HG03521 (cell line): ENCODE data around the gene CLMN.

Experiments used
- ATAC-seq: cut with Tn5 transposase; IDR thresholded peaks from one replicate; pipeline ENCODE4 v1.9.1; 2021; ENCODE audit warnings: mild to moderate bottlenecking, moderate library complexity; ENCODE audit not compliant: unreplicated experiment

CLMN gene

DNA sequence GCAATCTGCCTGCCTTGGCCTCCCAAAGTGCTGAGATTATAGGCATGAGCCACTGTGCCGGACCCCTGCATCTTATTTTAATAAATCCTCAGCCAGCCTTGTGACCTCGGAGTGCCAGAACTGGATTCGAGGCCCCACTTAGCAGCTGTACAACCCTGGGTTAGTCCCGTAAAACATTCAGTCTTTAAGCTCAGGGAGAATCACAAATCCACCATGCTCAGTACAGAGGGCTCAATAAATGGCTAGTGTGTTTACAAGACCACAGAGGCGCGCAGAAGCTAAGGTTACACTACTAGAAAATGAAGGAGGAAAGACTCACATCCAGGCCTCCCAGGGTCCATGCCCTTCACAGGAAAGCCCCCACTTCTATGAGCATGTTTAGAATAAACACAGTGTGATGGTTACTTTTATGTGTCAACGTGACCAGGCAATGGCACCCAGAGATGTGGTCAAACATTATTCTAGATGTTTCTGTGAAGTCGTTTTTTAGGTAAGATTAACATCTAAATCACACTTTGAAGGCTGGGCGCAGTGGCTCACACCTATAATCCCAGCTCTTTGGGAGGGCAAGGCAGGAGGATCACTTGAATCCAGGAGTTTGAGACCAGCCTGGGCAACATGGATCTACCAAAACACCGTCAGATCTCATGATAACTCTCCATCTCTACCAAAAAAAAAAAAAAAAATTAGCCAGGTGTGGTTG, 55.3 kb downstream of the CLMN start:
- no peak for ATAC-seq

GRCh38 chr14:95263527-95264231, 56.0 kb downstream of the CLMN start:
- no peak for ATAC-seq

GRCh38 chr14:95262511-95262891, 57.2 kb downstream of the CLMN start:
- no peak for ATAC-seq

- no peak for ATAC-seq
These were observed 57.8 kb downstream of the CLMN start for GRCh38 chr14:95261616-95262510.

GRCh38 chr14:95260537-95261361, 59.0 kb downstream of the CLMN start:
- no peak for ATAC-seq

DNA sequence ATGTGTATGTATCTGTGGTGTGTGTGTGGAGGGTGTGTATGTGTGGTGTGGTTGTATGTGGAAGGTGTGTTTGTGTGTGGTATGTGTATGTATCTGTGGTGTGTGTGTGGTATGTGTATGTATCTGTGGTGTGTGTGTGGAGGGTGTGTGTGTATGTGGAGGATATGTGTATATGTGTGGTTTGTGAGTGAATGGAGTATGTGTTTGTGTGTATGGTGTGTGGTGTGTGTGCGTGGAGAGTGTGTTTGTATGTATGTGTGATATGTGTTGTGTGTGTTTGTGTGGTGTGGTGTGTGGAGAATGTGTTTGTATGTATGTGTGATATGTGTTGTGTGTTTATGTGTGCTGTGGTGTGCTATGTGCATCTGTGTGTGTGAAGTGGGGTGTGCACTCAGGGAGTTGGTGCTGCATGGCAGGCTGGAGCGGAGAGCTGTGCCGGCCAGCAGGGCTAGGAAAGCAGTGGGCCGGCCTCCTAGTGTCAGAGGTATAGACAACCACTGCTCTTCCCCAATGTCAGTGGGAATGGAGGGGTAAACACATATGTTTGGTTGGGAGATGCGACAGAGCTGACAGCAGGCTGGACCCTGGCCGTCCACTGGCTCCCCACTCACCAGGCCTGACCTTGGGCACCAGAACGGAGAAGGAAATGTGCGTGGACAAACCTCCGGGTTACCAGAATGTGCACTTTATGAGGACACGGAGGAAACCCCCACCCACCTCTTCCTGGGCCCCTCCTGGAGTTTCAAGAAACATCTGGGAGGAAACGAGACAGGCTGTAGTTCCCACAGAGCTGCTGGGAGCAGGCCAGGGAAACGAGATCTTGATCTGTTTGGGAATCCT, 60.7 kb downstream of the CLMN start:
- ATAC-seq = no peak

DNA sequence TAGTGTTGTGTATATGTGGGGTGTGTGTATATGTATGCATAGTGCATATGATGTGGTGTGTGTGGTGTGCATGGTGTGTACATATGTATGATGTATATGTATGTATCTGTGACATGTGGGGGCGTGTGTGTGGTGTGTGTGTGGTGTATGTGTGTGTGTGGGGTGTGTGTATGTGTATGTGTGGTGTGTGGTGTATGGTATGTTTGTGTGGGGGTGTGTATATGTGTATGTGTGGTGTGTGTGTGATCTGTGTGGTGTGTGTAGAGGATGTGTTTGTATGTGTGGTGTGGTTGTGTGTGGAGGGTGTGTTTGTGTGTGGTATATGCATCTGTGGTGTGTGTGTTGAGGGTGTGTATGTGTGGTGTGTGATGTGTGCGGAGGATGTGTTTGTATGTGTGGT, 61.6 kb downstream of the CLMN start:
- no peak for ATAC-seq

DNA sequence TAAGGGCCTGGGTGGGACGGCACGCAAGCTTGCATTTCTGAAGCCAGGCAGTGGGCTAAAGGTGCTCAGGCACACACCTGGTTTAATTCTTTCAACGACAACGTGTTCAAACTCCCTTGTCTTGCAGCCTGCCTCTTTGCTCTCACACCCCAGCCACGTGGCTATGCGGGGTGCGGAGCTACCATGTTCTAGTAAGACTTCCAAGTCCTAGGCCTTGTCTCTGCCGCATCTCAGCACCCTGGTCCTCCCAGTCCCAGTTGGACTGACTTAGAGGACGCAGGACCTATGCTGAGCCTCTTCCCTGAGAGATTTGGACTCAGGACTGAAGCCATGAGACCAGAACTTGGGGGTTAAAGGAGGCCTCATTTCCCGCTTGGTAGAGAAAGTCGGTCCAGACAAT, 62.2 kb downstream of the CLMN start:
- no peak for ATAC-seq

DNA sequence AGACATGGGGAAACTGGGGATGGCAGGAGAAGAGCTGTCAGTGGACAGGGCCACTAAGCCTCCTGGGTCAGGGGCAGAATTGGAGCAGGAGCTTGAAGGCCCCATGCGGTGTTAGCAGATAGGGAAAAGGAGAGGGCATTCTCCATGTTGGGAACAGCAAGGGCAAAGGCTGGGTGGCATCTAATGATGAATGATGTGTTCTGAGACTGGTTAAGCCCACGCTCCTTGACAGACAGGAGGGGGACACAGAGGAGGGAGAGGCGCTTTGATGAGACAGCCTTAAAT, 63.0 kb downstream of the CLMN start:
- ATAC-seq = no peak

- ATAC-seq = no peak
These were observed 63.5 kb downstream of the CLMN start for GRCh38 chr14:95256002-95256775.

DNA sequence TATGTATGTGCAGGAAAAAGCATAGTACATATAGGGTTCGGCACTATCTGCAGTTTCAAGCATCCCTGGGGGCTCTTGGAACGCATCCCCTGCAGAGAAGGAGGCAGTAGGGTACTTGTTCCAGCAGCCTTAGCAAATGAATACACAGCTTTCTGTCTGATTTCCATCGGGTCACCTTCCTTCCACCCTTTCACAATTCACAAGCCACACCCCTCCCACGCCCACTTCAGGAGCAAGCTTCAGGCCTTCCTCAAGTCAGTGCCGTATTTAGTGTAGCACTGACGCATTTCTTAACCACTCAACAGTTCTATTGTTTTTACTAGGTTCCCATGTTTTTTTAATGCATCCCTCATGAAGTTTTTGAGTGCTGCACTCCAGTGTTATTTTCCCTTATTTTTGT, 64.2 kb downstream of the CLMN start:
- no peak for ATAC-seq

DNA sequence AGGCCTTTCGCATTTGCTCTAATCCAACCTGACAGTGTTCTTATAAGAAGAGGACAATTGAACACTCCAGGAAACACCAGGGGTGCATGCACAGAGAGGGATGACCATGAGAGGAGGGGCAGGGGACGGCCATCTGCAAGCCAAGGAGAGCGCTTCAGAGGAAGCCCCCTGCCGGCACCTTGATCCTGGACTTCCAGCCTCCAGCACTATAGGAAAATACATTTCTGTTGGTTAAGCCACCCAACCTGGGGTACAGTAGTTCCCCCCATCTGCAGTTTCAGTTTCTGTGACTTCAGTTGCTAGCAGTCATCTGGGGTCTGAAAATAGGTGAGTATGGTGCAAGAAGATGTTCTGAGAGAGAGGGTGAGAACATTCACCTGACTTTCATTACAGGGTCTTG, 64.7 kb downstream of the CLMN start:
- no peak for ATAC-seq

GRCh38 chr14:95254288-95254687, 65.4 kb downstream of the CLMN start:
- no peak for ATAC-seq

GRCh38 chr14:95253039-95253630, 66.6 kb downstream of the CLMN start:
- ATAC-seq = no peak

GRCh38 chr14:95252219-95252618, 67.5 kb downstream of the CLMN start:
- no peak for ATAC-seq

DNA sequence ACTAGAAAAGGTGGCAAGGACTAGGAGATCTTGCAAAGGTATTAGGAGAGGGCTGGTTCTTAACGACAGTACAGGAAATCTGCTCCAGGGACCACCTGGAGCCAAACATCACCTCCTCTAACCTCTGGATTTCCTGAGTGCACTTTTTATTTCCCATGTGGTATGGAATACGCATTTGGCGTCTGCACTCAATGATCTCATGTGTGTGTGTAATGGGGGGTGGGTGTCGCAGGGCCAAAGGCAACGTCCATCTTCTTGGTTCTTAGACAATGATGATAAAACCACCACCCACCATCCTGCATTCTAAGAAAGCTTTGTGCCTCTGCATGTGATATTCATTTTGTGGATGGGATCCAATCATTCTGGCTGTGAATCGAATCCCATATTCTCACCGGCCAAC, 68.8 kb downstream of the CLMN start:
- ATAC-seq = no peak

- ATAC-seq = no peak
These were observed 69.5 kb downstream of the CLMN start for GRCh38 chr14:95250140-95250769.

- no peak for ATAC-seq
These were observed 71.3 kb downstream of the CLMN start for GRCh38 chr14:95248432-95248831.

DNA sequence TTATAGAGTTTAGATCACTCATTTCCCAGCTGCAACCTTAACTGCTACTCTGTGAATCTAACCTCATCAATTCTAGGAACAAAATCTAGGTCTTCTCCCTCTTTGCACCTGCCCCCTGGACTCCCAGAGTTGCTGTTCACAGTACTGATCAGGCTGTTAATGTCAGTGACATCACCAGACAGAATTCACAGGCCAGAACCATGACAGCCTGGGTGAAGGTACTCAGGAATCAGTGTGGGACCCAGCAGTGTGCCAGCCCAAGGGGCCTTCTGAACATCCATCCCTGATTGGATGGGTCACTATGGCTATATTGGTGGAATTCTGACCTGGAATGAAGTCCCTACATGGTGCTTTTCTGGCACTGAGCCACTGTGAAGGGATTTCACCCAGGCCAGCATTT, 72.8 kb downstream of the CLMN start:
- no peak for ATAC-seq
